WERI-Rb-1 (cell line): ENCODE data around the gene SARNP.
"Not testable (repeated sequence)": the region's sequence is repeated elsewhere in the genome, so short reads cannot be mapped to it uniquely, and the experiment has no call there.

ENCODE experiments used
- DNase-seq: peaks from one replicate; pipeline ENCODE4 v3.0.0-alpha.2; 2020
- H3K27ac ChIP-seq: fragments of 250-450 bp; sonication (Bioruptor Pico); 2 replicates; pipeline ENCODE4 v1.5.1; 2020; ENCODE audit warnings: mild to moderate bottlenecking, moderate library complexity
- H3K27me3 ChIP-seq: fragments of 250-450 bp; sonication (Bioruptor Pico); 2 replicates; pipeline ENCODE4 v1.5.1; 2021; ENCODE audit warnings: mild to moderate bottlenecking, low read depth, moderate library complexity; ENCODE audit not compliant: insufficient read depth, severe bottlenecking
- H3K36me3 ChIP-seq: fragments of 250-450 bp; sonication (Bioruptor Pico); 2 replicates; pipeline ENCODE4 v1.5.1; 2020; ENCODE audit warnings: mild to moderate bottlenecking, moderate library complexity
- H3K4me3 ChIP-seq: 2 replicates; pipeline ENCODE4 v1.5.1; 2011; ENCODE audit warnings: low read depth, mild to moderate bottlenecking, control low read depth, low read length
- H3K9me3 ChIP-seq: fragments of 250-450 bp; sonication (Bioruptor Pico); 2 replicates; pipeline ENCODE4 v1.5.1; 2021; ENCODE audit warnings: mild to moderate bottlenecking, moderate library complexity; ENCODE audit not compliant: severe bottlenecking
- CTCF ChIP-seq: IDR thresholded peaks from 2 replicates; pipeline ENCODE4 v1.5.1; 2011; ENCODE audit warnings: low read depth, mild to moderate bottlenecking, control low read depth, inconsistent platforms, low read length

The SARNP gene

GRCh38 chr12:55843431-55843830 is 25.9 kb upstream of the SARNP start:
- H3K27ac ChIP-seq = no peak overlapping the region
- TF ChIP-seq CTCF = no peak
- H3K9me3 ChIP-seq = no peaks in the 10 kb centered on the region
- no peak overlapping the region for H3K4me3 ChIP-seq
- no peaks in the 10 kb centered on the region for H3K36me3 ChIP-seq
- no peak for DNase-seq
- no peaks in the 10 kb centered on the region for H3K27me3 ChIP-seq

GRCh38 chr12:55842681-55843429 is 25.3 kb upstream of the SARNP start, which contains the start of gene MMP19:
MMP19 (minus strand) TSS chr12:55842936; CDS start chr12:55842830, 106 bp downstream.
- H3K27me3 ChIP-seq = no peaks in the 10 kb centered on the region
- H3K36me3 ChIP-seq = no peaks in the 10 kb centered on the region
- TF ChIP-seq CTCF = no peak
- H3K9me3 ChIP-seq = no peaks in the 10 kb centered on the region
- DNase-seq = no peak
- H3K27ac ChIP-seq = no peak within 1 kb of the TSS
- H3K4me3 ChIP-seq = no peak within 1 kb of the TSS

- no peak overlapping the region for H3K27ac ChIP-seq
- H3K27me3 ChIP-seq = no peaks in the 10 kb centered on the region
- no peaks in the 10 kb centered on the region for H3K9me3 ChIP-seq
- H3K4me3 ChIP-seq = no peak overlapping the region
- no peaks in the 10 kb centered on the region for H3K36me3 ChIP-seq
- TF ChIP-seq CTCF = no peak
- DNase-seq = no peak
Observed at GRCh38 chr12:55840581-55841351, 23.2 kb upstream of the SARNP start.

- TF ChIP-seq CTCF = no peak
- no peaks in the 10 kb centered on the region for H3K27me3 ChIP-seq
- H3K9me3 ChIP-seq = no peaks in the 10 kb centered on the region
- DNase-seq = no peak
- H3K27ac ChIP-seq = no peak overlapping the region
- H3K36me3 ChIP-seq = no peaks in the 10 kb centered on the region
- H3K4me3 ChIP-seq = no peak overlapping the region
Observed at GRCh38 chr12:55839345-55840140, 22.0 kb upstream of the SARNP start.

GRCh38 chr12:55838361-55838760 is 20.8 kb upstream of the SARNP start:
- no peaks in the 10 kb centered on the region for H3K36me3 ChIP-seq
- H3K27ac ChIP-seq = no peak overlapping the region
- no peaks in the 10 kb centered on the region for H3K9me3 ChIP-seq
- TF ChIP-seq CTCF = no peak
- no peaks in the 10 kb centered on the region for H3K27me3 ChIP-seq
- no peak overlapping the region for H3K4me3 ChIP-seq
- DNase-seq = no peak

GRCh38 chr12:55834400-55834799 is 16.9 kb upstream of the SARNP start:
- not testable (repeated sequence) for DNase-seq, H3K27ac ChIP-seq, H3K27me3 ChIP-seq, H3K4me3 ChIP-seq, H3K36me3 ChIP-seq, H3K9me3 ChIP-seq
